SKM-1 (cell line): Measurements from ENCODE around the gene CC2D2B.
"Not testable (repeated sequence)": the region's sequence is repeated elsewhere in the genome, so short reads cannot be mapped to it uniquely, and the experiment has no call there.

Experiments
- DNase-seq: peaks from one replicate; lab custom pipeline; 2025; ENCODE audit not compliant: unreplicated experiment; lab: John Stamatoyannopoulos, UW

The CC2D2B gene

DNA sequence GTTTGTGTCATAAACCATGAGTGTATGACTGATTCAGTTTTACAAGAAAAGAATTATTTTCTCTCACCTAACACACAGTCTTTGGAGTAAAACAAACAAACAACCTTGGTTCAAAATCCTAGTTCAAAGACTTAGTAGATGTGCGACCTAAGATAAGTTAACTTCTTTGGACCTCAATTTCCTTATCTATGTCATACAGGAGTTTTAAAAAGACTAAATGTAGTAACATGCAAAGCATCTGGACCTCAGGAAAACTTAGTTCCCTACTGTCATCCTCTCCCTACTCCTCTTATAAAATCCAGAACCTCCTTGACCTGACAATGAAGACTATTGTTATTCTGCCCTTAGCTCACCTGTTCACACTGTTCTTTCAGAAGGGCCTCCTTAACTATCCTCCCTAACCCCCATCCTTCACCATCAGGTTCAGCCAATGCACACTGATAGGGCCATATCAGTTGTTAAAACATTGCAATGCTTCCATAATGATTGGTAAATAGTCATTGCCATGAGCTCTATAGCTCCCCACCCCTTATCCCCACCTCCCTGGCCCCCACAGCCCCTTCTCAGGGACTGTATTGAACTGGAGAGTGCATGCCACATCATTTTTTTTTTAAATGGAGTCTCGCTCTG lies 106.8 kb downstream of the CC2D2B start:
- no peak for DNase-seq

DNA sequence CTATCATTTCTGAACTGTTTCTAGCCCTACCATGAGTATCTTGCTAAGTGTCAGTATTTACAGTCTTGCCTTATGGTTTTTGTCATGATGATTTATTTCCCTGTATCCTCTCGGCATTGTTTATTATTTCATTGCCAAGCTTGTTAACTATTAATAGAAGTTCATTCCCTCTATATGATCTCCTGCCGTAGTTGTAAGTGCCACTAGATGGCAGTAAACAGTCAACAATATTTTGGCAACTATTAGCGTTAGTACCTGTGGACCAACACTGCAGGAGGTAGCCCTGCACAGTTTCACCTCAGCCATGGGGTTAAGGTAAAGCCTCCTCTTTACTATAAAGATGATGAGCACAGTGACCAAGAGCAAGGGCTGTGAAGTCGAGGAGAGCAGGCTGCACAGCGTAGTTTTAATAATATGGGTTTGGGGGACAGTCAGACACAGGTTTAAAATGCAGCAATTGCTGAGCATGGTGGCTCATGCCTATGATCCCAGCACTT lies 109.5 kb downstream of the CC2D2B start:
- DNase-seq = peak; percentile 73

DNA sequence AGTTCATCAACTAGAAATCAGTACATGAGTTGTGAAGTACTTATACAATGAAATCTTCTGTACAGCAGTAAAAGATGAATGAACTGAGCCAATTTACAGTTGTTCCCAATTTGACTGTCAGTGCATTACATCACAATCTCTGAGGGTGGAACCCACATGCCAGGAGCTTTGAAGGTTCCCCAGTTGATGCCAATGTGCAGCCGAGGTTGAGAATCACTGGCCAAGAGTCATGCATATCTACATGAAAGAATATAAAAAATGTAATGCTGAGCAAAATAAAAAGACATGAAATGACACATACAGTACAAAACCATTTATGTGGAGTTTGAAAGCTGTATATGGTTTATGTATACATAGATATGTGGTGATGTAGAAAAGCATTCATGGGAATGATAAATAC lies 113.6 kb downstream of the CC2D2B start:
- DNase-seq = no peak

DNA sequence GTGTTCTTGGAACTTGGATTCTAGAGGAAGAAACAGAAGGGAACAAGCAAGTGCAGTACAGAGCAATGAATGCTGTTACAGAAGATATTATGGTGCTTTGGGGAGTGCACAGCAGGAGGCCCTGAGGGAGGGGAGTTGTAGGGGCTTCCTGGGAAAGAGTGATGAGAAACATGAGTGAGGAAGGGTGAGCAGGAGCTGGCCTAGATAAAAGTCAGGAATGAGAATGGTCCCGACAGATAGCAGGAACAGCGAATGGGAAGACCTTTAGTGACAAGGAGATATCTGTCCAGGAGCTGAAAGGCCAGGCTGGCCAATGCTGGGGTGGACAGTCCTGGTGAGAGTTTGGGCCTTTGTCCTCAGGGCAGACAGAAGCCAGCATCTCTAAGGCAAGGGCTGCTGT lies 115.0 kb downstream of the CC2D2B start:
- DNase-seq = no peak

DNA sequence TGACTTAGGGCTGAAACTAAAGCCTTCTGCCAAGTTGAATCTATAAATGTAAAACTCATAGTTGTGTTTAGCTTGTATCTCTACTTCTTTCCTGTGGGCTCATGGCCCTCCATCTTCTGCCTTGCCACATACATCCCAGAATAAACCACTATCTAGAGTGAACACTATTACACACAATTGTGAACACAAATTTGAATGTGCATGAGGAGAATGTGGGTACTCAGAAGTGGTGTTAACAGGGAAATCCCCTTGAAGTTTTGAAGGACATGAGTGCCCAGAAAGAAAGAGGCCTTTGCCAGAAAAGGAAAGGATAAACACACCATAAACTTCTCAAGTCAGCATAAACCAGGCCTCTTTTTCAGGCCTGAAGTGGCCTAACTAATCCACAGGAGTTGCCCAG lies 115.4 kb downstream of the CC2D2B start:
- no peak for DNase-seq

DNA sequence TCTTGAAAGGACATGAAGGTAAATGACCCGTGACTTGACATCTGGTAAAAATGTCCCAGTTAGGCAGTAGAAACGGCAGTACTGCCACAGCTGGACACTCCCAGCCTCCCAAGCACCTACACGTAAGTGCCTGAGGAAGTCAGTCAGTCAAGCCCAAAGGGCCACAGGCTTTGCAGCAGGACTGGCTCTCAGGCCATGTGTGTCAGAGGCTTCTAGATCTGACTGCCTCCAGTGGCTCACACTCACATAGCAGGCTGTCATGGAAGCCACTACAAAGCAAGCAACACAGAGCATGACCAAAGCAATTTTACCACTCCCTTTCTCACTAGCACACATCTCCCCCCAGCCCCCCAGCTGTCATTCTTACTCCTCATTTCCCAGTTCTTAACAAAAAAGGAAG lies 117.8 kb downstream of the CC2D2B start:
- DNase-seq = peak; percentile 4

DNA sequence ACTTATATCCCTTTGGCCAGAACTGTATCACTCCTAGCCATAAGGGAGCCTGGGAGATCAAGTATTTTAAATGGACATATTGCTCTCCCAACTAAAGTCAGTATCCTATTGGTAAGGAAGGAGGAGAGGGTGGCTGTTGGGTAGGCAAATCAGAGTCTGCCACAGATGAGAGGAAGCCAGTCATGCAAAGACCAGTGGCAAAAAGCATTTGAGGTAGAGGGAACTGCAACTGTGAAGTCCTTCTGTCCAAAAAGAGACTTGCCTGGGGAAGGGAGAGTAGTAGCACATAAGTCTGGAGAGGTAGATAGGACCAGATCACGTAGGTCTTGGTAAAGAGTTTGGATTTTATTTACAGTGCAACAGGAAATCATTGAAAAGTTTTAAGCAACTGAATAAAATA lies 126.8 kb downstream of the CC2D2B start:
- no peak for DNase-seq

DNA sequence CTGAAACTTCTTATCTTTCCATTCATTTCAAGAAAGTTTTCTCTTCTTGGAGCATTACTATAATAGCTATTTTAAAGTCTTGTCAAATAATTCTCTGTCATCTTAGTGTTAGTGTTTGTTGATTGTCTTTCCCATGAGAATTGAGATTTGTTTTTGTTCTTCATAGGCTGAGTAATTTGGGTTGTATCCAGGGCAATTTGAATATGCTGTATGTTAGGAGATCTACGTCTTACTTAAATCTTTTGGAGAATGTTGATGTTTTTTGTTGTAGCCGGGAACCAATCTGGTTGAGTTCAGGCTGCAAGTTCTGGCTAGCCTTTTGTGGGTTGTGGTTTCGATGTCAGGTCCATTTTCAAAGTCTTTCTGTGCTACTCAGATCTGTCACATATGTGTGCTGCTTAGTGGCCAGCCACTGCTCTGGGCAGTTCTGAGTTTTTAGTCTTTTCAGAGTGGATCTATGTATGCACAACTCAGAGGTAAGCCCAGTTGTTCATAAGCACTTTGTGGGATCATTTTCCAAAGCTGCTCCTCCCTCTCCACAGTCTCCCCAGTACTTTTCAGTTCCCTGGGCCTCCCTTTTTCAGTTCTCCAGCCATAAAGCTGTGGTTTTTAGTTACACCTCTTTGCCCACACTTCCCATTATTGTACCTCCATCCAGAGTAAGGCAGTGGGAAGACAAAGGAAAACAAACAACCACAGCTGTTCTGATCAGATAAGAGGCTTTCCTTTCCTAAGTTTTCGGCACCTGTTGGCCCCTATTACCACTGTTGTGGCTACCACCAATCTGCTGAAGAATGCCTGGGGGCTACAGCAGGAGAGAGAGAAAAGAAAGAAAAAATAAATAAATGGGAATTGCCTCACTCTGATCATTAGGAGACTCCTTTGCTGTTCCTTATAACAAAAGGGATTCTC lies 131.0 kb downstream of the CC2D2B start:
- no peak for DNase-seq

DNA sequence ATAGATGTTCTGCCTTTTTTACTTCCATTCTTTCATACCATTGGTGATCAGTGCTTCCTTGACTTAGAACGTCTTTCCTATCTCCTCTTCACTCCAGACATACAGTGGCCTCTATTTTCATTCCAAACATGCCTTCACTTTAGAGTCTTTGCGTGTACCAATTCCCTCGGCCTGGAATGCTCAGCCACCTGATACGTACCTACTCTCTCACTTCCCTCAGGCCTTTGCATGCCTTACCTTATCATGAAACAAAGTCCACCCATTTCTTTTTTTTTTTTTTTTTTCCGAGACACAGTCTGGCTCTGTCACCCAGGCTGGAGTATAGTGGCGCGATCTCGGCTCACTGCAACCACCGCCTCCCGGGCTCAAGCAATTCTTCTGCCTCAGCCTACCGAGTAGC lies 133.4 kb downstream of the CC2D2B start:
- DNase-seq = no peak

DNA sequence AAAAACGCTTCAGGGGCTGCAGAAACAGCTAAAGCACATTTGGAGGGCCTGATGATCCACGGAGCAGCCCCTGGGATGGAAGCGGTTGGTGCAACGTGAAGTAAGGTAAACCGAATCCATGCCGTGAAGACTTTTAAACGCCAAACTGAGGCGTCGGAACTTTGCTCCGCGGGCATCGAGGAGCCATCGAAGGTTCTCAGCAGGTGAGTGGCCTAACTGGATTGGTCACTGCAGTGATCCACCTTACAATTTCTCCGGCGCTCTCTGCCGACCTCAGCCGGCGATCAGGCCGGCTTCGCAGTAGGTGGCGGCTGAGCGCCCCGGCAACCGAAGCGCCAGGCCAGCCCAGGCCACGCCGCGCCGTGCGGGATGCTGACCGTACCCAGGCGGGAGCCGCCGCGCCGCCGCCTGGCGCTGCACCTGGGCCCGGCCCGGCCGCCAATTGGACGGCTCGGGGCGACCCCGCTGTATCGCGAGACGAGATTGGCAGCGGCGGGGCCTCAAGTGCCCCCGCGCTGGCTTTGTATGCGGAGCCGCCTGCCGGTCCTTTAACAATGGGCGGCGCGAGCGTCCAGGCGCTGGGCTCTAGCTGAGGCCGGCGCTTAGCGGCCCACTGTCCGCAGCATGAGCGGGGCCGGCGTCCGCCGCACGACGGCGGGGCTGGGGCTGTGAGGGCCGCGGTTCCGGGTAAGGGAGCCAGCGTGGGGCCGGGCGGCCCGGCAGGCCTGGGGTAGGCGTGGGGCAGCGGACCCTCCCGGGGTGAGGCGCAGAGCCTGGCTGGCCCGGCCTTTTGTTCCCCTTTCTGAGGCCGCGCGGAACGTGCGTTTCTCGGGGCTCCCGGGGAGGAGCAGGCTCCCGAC lies 135.5 kb downstream of the CC2D2B start, which contains the start of gene CCNJ:
CCNJ (plus strand) TSS at position 551 of the 860 bp plus-strand sequence. CDS start 811 bp downstream, outside the sequence.
- DNase-seq = peak; percentile 75

DNA sequence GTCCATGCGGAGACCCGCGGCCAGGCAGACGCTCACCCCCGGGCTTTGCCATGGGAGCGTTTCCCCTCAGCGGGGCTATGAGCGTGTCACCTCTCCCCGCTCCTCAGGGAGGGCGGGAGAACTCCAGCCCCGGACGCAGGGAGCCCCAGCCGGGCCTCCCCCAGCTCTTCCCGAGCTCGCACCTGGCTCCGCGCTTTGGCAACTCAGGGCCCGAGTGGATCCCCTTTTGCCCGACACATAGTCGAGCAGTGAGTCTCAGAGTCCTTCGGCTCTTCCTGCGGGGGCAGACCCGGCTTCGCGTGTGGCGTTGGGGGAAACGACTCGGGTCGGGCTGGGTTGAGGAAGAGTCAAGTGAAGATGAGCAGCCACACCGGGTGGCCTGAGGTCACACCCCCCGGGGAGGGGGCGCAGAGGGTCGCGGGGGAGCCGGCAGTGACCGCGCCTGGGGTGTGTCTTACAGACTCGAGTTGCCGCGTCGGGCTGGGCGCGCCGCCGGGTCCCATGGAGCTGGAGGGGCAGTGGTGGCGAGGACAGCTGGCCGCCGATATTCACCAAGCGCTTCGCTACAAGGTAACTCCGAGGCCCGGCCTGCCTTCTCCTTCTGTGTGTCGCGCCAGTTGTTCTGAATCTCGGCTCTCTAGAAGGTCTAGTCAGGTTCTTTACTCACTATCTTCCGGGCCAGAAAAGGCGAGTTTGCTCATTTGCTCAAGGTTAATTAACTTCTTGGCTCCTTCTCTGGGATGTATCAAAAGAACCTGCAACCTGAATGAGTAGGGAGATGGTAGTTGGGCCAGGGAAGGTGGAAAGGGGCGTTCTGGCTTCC lies 136.3 kb downstream of the CC2D2B start:
- DNase-seq = peak; percentile 36

DNA sequence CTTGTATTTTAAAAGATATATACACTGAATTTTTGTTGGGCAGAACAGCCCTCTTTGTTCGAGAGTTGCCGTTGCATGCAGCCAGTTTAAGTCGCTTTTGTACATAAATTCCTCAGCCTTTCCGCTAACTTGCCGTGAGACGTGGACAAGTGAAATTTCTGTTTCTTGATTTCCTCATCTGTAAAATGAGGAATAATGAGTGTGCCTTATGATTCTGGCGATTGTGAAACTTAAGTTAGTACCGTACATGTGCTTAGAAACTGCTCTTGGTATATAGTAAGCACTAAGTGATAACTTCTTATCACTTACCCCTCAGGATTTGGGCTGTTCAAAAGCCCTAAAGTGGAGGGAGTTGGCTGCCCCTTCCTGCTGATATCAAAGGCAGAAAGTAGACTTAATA lies 137.0 kb downstream of the CC2D2B start:
- peak; percentile 26 for DNase-seq

DNA sequence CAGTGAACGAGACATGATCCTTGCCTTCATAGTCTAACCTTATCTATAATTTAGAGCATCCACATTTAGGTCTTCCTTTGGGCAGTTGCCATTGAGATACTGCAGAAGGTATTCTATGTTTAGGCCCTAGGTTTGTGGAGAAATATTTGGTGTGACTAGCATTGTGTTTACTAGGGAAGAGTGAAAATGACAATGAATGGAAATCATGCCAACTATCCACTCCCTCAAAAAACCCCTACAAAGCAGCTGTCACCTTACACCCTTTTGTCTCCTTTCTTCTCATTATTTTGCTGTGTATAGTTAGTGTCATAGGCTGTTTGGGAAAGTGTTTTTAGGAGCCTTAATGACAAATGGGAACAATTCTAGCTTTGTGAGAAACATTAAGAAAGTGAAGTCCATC lies 138.8 kb downstream of the CC2D2B start:
- no peak for DNase-seq

DNA sequence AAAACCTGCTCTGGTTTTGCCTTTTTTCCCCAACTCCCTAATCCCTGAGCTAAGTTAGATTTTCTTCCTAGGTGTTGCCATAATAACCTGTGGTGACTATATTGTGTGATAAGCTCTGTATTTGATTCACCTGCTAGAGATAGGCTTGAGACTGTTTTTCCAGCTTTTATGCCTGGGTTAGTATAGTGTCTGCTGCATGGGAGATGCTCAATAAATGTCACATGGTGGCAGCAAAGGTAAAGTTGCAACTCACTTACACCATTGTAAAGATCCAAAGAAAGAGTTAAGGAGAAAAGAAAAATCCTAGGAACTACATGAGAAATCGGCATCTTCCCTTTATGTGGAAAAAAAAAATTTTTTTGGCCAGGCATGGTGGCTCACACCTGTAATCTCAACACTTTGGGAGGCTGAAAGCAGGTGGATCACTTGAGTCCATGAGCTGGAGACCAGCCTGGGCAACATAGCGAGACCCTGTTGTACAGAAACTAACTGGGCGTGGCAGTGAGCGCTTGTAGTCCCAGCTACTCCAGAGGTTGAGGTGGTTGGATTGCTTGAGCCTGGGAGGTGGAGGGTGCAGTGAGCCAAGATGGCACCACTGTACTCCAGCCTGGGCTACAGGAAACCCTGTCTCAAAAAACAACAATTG lies 139.4 kb downstream of the CC2D2B start:
- no peak for DNase-seq

DNA sequence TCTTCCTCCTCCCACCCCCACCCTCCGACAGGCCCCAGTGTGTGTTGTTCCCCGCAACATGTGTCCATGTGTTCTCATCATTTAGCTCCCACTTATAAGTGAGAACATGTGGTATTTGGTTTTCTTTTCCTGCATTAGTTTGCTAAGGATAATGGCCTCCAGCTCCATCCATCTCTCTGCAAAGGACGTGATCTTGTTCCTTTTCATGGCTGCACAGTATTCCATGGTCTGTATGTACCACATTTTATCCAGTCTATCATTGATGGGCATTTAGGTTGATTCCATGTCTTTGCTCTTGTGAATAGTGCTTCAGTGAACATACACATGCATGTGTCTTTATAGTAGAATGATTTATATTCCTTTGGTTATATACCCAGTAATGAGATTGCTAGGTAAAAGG lies 140.2 kb downstream of the CC2D2B start:
- not testable (repeated sequence) for DNase-seq

DNA sequence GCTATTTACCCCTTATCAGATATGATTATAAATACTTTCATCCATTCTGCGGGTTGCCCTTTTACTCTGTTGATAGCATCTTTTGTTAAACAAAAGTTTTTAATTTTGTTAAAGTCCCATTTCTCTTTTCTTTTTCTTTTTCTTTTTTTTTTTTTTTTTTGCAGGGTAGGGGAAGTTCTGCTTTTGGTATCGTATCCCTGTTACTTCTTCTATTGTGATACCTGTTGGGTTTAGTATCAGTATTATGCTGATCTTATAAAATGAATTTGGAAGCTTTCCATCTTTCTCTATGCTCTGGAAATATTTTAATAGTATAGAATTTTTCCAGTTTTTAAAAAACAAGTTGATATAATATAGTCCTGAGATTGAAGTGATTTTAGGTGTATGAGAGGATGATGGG lies 141.6 kb downstream of the CC2D2B start:
- DNase-seq = no peak

DNA sequence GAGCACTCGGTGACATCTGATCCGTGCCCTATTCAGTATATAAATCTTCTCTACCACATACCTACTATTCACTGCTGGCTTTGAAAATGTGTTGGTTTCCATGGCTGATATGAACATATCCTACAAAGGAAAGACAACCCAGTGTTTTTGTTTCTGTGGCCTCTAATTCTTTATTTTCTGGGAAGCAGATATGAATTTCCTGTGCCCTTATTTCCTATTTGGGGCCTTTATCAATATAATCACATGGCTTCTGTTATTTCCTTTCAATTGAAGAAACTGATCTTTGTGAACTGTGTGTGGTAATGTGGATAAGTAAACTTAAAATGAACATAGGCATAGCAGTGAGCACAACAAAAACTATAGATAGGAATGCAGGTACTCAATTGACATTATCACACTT lies 146.2 kb downstream of the CC2D2B start:
- DNase-seq = no peak

DNA sequence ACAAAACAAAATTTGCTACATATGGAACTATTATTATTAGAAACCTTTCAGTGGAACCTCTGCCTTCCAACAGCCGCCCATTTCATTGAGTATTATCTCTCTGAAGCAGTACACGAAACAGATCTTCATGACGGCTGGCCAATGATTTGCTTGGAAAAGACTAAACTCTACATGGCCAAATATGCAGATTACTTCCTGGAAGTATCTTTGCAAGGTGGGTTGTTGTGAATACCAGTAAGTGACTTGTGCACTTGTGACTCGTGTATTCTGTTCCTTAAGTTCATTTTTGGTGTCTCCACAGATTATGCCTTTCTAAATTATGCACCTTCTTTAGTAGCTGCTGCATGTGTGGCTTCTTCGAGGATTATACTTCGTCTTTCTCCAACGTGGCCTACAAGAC lies 149.0 kb downstream of the CC2D2B start:
- DNase-seq = no peak

DNA sequence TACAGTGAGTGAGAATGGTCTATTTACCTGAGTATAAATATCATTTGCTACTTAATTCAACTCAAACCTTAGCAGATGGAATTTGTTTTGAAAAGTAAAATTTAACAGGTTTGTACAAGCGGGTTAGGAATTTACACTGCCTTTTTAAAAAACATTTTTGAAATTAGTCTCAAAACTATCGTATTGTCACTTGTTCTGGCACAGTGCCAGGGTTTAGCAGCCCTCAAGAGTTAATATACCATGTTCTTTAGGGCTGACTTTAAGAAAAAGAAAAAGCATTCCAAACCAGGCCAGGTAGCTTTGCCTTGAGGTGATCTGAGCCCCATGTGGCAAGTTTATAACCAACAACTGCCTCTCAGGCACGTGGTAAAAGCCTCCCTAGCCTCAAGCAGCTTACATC lies 153.5 kb downstream of the CC2D2B start:
- no peak for DNase-seq

DNA sequence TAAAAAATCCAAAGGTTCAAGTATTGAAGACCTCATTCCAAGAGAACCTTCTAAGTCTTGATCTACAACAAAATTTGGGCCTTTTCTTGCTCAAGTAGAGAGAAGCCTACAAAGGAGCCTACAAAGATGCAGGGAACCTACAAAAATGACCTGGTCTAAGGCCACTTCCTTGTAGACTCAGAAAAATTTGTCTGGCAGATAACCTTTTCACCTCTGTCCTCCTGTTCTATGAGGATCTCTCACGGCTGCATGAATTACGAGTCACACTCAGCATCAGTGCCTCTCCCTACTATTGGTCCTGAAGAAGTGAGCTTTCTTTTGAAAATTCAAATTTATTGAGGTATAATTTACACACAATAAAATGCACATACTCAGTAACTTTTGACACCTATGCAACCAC lies 164.9 kb downstream of the CC2D2B start:
- no peak for DNase-seq
